ENCODE measurements around the gene UNC13C.

DNA sequence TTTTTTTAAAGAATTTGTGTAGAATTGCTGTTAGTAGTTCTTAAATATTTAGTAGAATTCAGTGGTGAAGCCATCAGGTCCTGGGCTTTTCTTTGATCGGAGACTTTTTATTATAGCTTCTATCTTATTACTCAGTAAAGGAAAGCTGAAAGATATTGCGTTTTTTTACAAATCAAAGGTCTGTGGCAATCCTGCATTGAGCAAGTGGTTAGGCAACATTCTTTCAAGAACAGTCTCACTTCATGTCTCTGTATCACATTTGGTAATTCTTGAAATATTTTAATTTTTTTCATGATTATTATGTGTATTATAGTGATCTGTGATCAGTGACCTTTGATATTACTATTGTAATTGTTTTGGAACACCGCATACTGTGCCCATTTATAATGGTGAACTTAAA lies 140.8 kb downstream of the UNC13C start:
- no peak for TF ChIP-seq POLR2A (IDR thresholded peaks at IDR 0.05; ENCODE audit: low read depth, low read length)
- no peak for TF ChIP-seq NFIC (IDR thresholded peaks at IDR 0.05; ENCODE audit: low read depth, low read length)
- TF ChIP-seq, protein P1, sequence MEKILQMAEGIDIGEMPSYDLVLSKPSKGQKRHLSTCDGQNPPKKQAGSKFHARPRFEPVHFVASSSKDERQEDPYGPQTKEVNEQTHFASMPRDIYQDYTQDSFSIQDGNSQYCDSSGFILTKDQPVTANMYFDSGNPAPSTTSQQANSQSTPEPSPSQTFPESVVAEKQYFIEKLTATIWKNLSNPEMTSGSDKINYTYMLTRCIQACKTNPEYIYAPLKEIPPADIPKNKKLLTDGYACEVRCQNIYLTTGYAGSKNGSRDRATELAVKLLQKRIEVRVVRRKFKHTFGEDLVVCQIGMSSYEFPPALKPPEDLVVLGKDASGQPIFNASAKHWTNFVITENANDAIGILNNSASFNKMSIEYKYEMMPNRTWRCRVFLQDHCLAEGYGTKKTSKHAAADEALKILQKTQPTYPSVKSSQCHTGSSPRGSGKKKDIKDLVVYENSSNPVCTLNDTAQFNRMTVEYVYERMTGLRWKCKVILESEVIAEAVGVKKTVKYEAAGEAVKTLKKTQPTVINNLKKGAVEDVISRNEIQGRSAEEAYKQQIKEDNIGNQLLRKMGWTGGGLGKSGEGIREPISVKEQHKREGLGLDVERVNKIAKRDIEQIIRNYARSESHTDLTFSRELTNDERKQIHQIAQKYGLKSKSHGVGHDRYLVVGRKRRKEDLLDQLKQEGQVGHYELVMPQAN (conservative IDR thresholded peaks at IDR 0.05) = no peak
- TF ChIP-seq, protein P2, sequence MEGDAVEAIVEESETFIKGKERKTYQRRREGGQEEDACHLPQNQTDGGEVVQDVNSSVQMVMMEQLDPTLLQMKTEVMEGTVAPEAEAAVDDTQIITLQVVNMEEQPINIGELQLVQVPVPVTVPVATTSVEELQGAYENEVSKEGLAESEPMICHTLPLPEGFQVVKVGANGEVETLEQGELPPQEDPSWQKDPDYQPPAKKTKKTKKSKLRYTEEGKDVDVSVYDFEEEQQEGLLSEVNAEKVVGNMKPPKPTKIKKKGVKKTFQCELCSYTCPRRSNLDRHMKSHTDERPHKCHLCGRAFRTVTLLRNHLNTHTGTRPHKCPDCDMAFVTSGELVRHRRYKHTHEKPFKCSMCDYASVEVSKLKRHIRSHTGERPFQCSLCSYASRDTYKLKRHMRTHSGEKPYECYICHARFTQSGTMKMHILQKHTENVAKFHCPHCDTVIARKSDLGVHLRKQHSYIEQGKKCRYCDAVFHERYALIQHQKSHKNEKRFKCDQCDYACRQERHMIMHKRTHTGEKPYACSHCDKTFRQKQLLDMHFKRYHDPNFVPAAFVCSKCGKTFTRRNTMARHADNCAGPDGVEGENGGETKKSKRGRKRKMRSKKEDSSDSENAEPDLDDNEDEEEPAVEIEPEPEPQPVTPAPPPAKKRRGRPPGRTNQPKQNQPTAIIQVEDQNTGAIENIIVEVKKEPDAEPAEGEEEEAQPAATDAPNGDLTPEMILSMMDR (IDR thresholded peaks at IDR 0.05 in 2 of 3, conservative IDR thresholded peaks at IDR 0.05 in 1 of 3; ENCODE audit: control insufficient read depth in 2 of 3, extremely low read depth in 1 of 3, insufficient read depth in 1 of 3, low read depth in 3 of 3, low read length in 3 of 3) = no peak
- TF ChIP-seq NFYB (IDR thresholded peaks at IDR 0.05; ENCODE audit: insufficient read depth, low read depth, low read length) = no peak
- TF ChIP-seq ZNF592 (IDR thresholded peaks at IDR 0.05) = no peak
- no peak for TF ChIP-seq TARDBP (IDR thresholded peaks at IDR 0.05; ENCODE audit: borderline replicate concordance)
- no peak for TF ChIP-seq SUZ12 (IDR thresholded peaks at IDR 0.05; ENCODE audit: unreplicated experiment)
- TF ChIP-seq USF2 (IDR thresholded peaks at IDR 0.05; ENCODE audit: borderline replicate concordance, low read depth, low read length) = no peak
- no peak for TF ChIP-seq BACH1 (IDR thresholded peaks at IDR 0.05; ENCODE audit: borderline replicate concordance)
- TF ChIP-seq EZH2 (IDR thresholded peaks at IDR 0.05; ENCODE audit: borderline replicate concordance, control insufficient read depth, low read depth, low read length) = no peak
- TF ChIP-seq YY1 (IDR thresholded peaks at IDR 0.05; ENCODE audit: low read depth, low read length) = no peak
- TF ChIP-seq CREM (IDR thresholded peaks at IDR 0.05; ENCODE audit: low read depth) = no peak

All from GM12878 (cell line).